ENCODE data around the gene SLC50A1. TPM values are rescaled to one million over a fixed set of nuclear protein-coding genes. Genes with fewer than 3 reads are reported as not detected.

SLC50A1 gene
- total RNA-seq, 1 donor from 2014 or later: 77.3 TPM

DNA sequence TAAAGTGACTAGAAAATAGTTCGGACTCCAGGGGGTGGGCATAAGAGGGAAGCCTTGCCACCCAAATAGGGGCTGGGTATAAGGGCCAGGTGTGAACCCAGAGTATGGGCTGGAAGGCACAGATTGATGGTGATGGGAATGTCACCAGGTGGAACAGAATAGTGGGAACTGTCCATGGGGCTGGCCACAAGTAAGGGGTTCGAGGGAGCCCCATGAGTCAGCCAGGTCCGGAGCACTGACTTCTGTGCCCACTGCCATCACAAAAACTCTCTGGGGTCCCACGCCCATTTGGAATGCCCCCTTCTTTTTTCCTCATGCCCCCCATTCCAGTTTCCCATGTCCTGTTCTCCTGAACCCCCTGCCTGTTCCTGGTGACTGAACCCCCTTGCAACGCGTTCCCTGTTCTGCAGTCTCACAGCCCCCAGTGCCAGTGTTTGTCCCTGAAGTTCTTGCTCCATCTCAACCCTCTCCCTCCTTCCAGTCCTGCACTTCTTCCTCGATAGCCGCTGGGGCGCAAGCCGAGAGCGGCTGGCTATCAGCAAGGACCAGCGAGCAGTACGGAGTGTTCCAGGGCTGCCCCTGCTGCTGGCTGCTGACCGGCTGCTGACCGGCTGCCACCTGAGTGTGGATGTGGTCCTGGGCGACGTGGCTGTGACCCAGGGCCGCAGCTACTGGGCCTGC is 45.9 kb downstream of the SLC50A1 start:
- TF ChIP-seq, protein P1, sequence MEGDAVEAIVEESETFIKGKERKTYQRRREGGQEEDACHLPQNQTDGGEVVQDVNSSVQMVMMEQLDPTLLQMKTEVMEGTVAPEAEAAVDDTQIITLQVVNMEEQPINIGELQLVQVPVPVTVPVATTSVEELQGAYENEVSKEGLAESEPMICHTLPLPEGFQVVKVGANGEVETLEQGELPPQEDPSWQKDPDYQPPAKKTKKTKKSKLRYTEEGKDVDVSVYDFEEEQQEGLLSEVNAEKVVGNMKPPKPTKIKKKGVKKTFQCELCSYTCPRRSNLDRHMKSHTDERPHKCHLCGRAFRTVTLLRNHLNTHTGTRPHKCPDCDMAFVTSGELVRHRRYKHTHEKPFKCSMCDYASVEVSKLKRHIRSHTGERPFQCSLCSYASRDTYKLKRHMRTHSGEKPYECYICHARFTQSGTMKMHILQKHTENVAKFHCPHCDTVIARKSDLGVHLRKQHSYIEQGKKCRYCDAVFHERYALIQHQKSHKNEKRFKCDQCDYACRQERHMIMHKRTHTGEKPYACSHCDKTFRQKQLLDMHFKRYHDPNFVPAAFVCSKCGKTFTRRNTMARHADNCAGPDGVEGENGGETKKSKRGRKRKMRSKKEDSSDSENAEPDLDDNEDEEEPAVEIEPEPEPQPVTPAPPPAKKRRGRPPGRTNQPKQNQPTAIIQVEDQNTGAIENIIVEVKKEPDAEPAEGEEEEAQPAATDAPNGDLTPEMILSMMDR (IDR thresholded peaks at IDR 0.05): no peak
- Mint-ChIP-seq H3K9me3 (no peaks in the 10 kb centered on the region), H3K4me1 (peaks cover 25% of the 10 kb centered on the region), H3K4me3 (no peak overlapping the region), H3K27ac (no peak overlapping the region), H3K27me3 (no peaks in the 10 kb centered on the region), H3K36me3 (ENCODE audit: low read depth) (no peaks in the 10 kb centered on the region)
- no peak for ATAC-seq (ENCODE audit: low read depth)
- intact Hi-C loops (cut with micrococcal nuclease): no loop called here
- CTCF ChIA-PET: no interaction called here
- POLR2A ChIA-PET: interaction anchor here (0.7 kb wide), 1 partner anchor 21 kb away, joined by 3 read pairs; no protein-coding TSS in a partner anchor
- DNase-seq: no peak

DNA sequence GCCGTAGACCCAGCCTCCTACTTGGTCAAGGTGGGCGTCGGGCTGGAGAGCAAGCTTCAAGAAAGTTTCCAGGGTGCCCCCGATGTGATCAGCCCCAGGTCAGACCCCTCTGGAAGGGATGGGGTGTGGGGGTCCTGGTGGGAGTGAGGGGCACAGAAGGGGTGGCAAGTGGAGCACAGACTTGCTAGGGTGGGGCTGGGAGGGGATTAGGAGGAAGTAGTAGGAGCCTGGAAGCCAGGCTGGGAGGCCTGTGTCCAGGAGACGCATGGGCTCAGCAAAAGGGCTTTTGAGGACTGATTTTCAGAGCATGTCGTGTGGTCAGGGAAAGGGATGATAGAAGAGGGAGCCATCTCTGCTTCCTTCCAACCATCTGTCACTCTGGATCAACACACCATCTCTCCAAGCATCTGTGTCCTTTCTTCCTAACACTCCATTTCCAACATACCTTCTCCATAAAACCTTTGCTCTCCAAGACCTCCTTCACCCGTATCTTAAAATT is 46.4 kb downstream of the SLC50A1 start:
- no peaks in the 10 kb centered on the region for H3K27me3 Mint-ChIP-seq
- ChIA-PET CTCF (no interaction called here), POLR2A (interaction anchor here (0.7 kb wide), 1 partner anchor 22 kb away, joined by 3 read pairs; no protein-coding TSS in a partner anchor)
- intact Hi-C loops (cut with micrococcal nuclease): no loop called here
- H3K36me3 Mint-ChIP-seq (ENCODE audit: low read depth): no peaks in the 10 kb centered on the region
- TF ChIP-seq, protein P1 (IDR thresholded peaks at IDR 0.05): no peak
- H3K27ac Mint-ChIP-seq: no peak overlapping the region
- no peak for DNase-seq
- peaks cover 24% of the 10 kb centered on the region for H3K4me1 Mint-ChIP-seq
- H3K4me3 Mint-ChIP-seq: no peak overlapping the region
- ATAC-seq (ENCODE audit: low read depth): no peak
- H3K9me3 Mint-ChIP-seq: no peaks in the 10 kb centered on the region

DNA sequence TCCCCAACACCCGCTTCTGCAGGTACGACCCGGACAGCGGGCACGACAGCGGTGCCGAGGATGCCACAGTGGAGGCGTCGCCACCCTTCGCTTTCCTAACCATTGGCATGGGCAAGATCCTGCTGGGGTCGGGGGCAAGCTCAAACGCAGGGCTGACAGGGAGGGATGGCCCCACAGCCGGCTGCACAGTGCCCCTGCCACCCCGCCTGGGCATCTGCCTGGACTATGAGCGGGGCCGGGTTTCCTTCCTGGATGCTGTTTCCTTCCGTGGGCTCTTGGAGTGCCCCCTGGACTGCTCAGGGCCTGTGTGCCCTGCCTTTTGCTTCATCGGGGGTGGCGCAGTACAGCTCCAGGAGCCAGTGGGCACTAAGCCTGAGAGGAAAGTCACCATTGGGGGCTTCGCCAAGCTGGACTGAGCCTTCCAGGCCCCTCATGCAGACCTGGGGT is 48.1 kb downstream of the SLC50A1 start:
- ChIA-PET POLR2A (interaction anchor here (1.4 to 3.1 kb wide), 2 partner anchors 9 to 10 kb away, joined by 4 to 25 read pairs; no protein-coding TSS in a partner anchor), CTCF (interaction anchor here (3.2 kb wide), 1 partner anchor 11 kb away, joined by 13 read pairs; the partner anchor contains the start of gene KRTCAP2)
- TF ChIP-seq, protein P1 (IDR thresholded peaks at IDR 0.05): no peak
- Mint-ChIP-seq H3K9me3 (no peaks in the 10 kb centered on the region), H3K4me1 (peaks cover 28% of the 10 kb centered on the region), H3K36me3 (ENCODE audit: low read depth) (no peaks in the 10 kb centered on the region), H3K27ac (no peak overlapping the region), H3K27me3 (no peaks in the 10 kb centered on the region), H3K4me3 (no peak overlapping the region)
- DNase-seq (no peak), ATAC-seq (ENCODE audit: low read depth) (no peak)
- intact Hi-C loops (cut with micrococcal nuclease): no loop called here

DNA sequence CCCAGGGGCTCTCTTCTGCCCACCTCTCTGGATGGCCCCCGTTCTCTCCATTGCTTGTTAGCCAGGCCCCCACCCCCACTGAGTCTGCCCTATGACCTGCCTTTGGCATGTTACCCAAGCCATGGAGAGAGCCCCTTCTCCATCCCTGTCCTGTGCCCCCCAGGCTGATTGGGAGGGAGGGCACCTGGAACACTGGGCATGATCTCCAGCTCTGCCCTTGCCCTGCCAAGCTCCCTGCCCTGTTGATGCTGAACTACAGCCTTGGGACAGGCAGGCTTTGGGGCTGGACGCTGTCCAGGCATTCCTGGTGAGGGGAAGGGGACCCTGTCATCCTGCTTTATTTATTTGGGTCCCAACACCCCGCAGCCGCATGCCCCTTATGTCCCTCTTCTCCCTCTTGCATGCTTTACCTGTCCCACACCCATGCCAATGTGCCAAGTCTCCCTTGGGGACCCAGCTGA is 48.7 kb downstream of the SLC50A1 start:
- H3K4me3 Mint-ChIP-seq: no peak overlapping the region
- ATAC-seq (ENCODE audit: low read depth) (no peak), DNase-seq (no peak)
- H3K9me3 Mint-ChIP-seq: no peaks in the 10 kb centered on the region
- peaks cover 28% of the 10 kb centered on the region for H3K4me1 Mint-ChIP-seq
- TF ChIP-seq, protein P1 (IDR thresholded peaks at IDR 0.05): no peak
- H3K36me3 Mint-ChIP-seq (ENCODE audit: low read depth): no peaks in the 10 kb centered on the region
- intact Hi-C loops (cut with micrococcal nuclease): no loop called here
- peak overlapping the region; percentile 70 for H3K27ac Mint-ChIP-seq
- H3K27me3 Mint-ChIP-seq: no peaks in the 10 kb centered on the region
- ChIA-PET POLR2A (interaction anchor here (0.7 to 3.1 kb wide), 5 partner anchors 10 to 40 kb away, joined by 3 to 25 read pairs (median 4); partner anchors contain the start of gene KRTCAP2), CTCF (interaction anchor here (1.6 to 3.2 kb wide), 4 partner anchors 7 to 11 kb away, joined by 3 to 15 read pairs (median 10); partner anchors contain the start of gene KRTCAP2)

Data from activated B cell treated with CpG ODN at 0.5 μM for 24 hours (primary cell).